Fibroblast of lung (primary cell): ENCODE measurements around the gene UBA1.

Experiments used
- EZH2 ChIP-seq: IDR thresholded peaks from 2 replicates; pipeline ENCODE4 v1.5.1; 2012; ENCODE audit warnings: low read length, control low read depth, mild to moderate bottlenecking; ENCODE audit errors: missing control alignments
- TF ChIP-seq, protein P1 (sequence below), 2 donors: IDR thresholded peaks in 1 of 2; conservative IDR thresholded peaks in 1 of 2; 1 replicate in 1 of 2; 2 replicates in 1 of 2; pipeline ENCODE4 v1.5.1; 2011 to 2012; ENCODE audit warnings: low read length in 2 of 2, control low read depth in 1 of 2, inconsistent platforms in 1 of 2, low read depth in 1 of 2, mild to moderate bottlenecking in 1 of 2

GRCh38 chrX:47235691-47236103, 42.1 kb downstream of the UBA1 start:
- TF ChIP-seq, protein P1, sequence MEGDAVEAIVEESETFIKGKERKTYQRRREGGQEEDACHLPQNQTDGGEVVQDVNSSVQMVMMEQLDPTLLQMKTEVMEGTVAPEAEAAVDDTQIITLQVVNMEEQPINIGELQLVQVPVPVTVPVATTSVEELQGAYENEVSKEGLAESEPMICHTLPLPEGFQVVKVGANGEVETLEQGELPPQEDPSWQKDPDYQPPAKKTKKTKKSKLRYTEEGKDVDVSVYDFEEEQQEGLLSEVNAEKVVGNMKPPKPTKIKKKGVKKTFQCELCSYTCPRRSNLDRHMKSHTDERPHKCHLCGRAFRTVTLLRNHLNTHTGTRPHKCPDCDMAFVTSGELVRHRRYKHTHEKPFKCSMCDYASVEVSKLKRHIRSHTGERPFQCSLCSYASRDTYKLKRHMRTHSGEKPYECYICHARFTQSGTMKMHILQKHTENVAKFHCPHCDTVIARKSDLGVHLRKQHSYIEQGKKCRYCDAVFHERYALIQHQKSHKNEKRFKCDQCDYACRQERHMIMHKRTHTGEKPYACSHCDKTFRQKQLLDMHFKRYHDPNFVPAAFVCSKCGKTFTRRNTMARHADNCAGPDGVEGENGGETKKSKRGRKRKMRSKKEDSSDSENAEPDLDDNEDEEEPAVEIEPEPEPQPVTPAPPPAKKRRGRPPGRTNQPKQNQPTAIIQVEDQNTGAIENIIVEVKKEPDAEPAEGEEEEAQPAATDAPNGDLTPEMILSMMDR (conservative IDR thresholded peaks at IDR 0.05 in 1 of 2, IDR thresholded peaks at IDR 0.05 in 1 of 2; ENCODE audit: low read depth in 1 of 2, low read length in 2 of 2), result no peak
- TF ChIP-seq EZH2, result no peak
